ENCODE measurements around the gene FOXM1.

- TF ChIP-seq NR2F1 (conservative IDR thresholded peaks at IDR 0.05) = no peak
- no peak for TF ChIP-seq LARP7 (IDR thresholded peaks at IDR 0.05)
- TF ChIP-seq SREBF1 (IDR thresholded peaks at IDR 0.05; ENCODE audit: low read length) = no peak
- TF ChIP-seq ZNF274 (IDR thresholded peaks at IDR 0.05; ENCODE audit: insufficient read depth, insufficient read length) = no peak
- no peak for TF ChIP-seq CTCF (IDR thresholded peaks at IDR 0.05 in 2 of 3, conservative IDR thresholded peaks at IDR 0.05 in 1 of 3; ENCODE audit: control insufficient read depth in 2 of 3, extremely low read depth in 1 of 3, insufficient read depth in 1 of 3, low read depth in 3 of 3, low read length in 3 of 3)
- no peak for TF ChIP-seq HDAC6 (IDR thresholded peaks at IDR 0.05; ENCODE audit: unreplicated experiment)
- TF ChIP-seq HDAC2 (IDR thresholded peaks at IDR 0.05) = no peak
Measured at GRCh38 chr12:2832550-2833127, 44.3 kb downstream of the FOXM1 start.

Data from GM12878 (cell line).